ENCODE data around the gene TMEM132D.

GRCh38 chr12:129103231-129103630 lies 800.6 kb downstream of the TMEM132D start:
- TF ChIP-seq CTCF (IDR thresholded peaks at IDR 0.05; ENCODE audit: low read depth, low read length), result no peak
- TF ChIP-seq MYC (IDR thresholded peaks at IDR 0.05; ENCODE audit: low read depth, low read length), result no peak
- no peak for TF ChIP-seq MAX (IDR thresholded peaks at IDR 0.05; ENCODE audit: low read depth, low read length)
- no peak for TF ChIP-seq POLR2A (IDR thresholded peaks at IDR 0.05; ENCODE audit: extremely low read depth, insufficient read length)
